Liver (tissue), 9 donors: ENCODE results near the gene ADCY3. TPM values are rescaled to one million over a fixed set of nuclear protein-coding genes. Genes with fewer than 3 reads are reported as not detected.

Experiments used
- DNase-seq: peaks from one replicate; pipeline ENCODE4 v3.0.0-alpha.2; 2017; ENCODE audit warnings: low spot score
- H3K27ac ChIP-seq, 2 donors: one replicate each; pipeline ENCODE4 v1.7.0; 2013; ENCODE audit warnings: inconsistent platforms in 2 of 2, low read length in 2 of 2, control low read depth in 1 of 2, low read depth in 1 of 2, mild to moderate bottlenecking in 1 of 2
- H3K27me3 ChIP-seq, 4 donors: one replicate each; pipeline versions ENCODE4 v1.6.1 to v1.7.0; 2013; ENCODE audit warnings: low read length in 3 of 4, inconsistent platforms in 1 of 4, mild to moderate bottlenecking in 1 of 4, moderate library complexity in 1 of 4; ENCODE audit not compliant: control insufficient read depth in 4 of 4, insufficient read depth in 4 of 4
- H3K36me3 ChIP-seq, 4 donors: one replicate each; pipeline versions ENCODE4 v1.6.1 to v1.7.0; 2013; ENCODE audit warnings: low read length in 3 of 4, mild to moderate bottlenecking in 3 of 4, low read depth in 1 of 4, moderate library complexity in 1 of 4; ENCODE audit not compliant: control insufficient read depth in 4 of 4, insufficient read depth in 3 of 4
- H3K4me1 ChIP-seq, 4 donors: one replicate each; pipeline versions ENCODE4 v1.6.1 to v1.7.0; 2013; ENCODE audit warnings: low read length in 3 of 4, mild to moderate bottlenecking in 3 of 4, moderate library complexity in 1 of 4; ENCODE audit not compliant: control insufficient read depth in 4 of 4, insufficient read depth in 4 of 4
- H3K4me3 ChIP-seq, 3 donors: one replicate each; pipeline versions ENCODE4 v1.6.1 to v1.7.0; 2013; ENCODE audit warnings: low read length in 3 of 3, control low read depth in 1 of 3, low read depth in 1 of 3, mild to moderate bottlenecking in 1 of 3
- H3K9ac ChIP-seq, 2 donors: one replicate each; pipeline ENCODE4 v1.7.0; 2013; ENCODE audit warnings: low read length in 2 of 2, mild to moderate bottlenecking in 2 of 2, moderate library complexity in 2 of 2, control low read depth in 1 of 2, low read depth in 1 of 2
- H3K9me3 ChIP-seq, 4 donors: one replicate each; pipeline versions ENCODE4 v1.6.1 to v1.7.0; 2013; ENCODE audit warnings: low read length in 3 of 4; ENCODE audit not compliant: control insufficient read depth in 4 of 4
- ATF3 ChIP-seq: IDR thresholded peaks from 2 replicates; pipeline ENCODE4 v1.6.1; 2016; ENCODE audit warnings: antibody characterized with exemption
- EGR1 ChIP-seq, 2 donors: IDR thresholded peaks; 2 replicates each; pipeline ENCODE4 v1.6.1; 2016 to 2018; ENCODE audit warnings: antibody characterized with exemption in 2 of 2, low read depth in 2 of 2
- FOXA1 ChIP-seq: IDR thresholded peaks from 2 replicates; pipeline ENCODE4 v1.6.1; 2016; ENCODE audit warnings: antibody characterized with exemption
- FOXA2 ChIP-seq: IDR thresholded peaks from 2 replicates; pipeline ENCODE4 v1.6.1; 2016; ENCODE audit warnings: antibody characterized with exemption
- GABPA ChIP-seq, 2 donors: IDR thresholded peaks in 1 of 2; conservative IDR thresholded peaks in 1 of 2; 2 replicates each; pipeline ENCODE4 v1.6.1; 2016; ENCODE audit warnings: antibody characterized with exemption in 2 of 2, mild to moderate bottlenecking in 1 of 2, moderate library complexity in 1 of 2
- HNF4A ChIP-seq, 2 donors: conservative IDR thresholded peaks; 2 replicates each; pipeline ENCODE4 v1.6.1; 2016; ENCODE audit warnings: antibody characterized with exemption in 2 of 2, mild to moderate bottlenecking in 2 of 2
- HNF4G ChIP-seq: IDR thresholded peaks from 2 replicates; pipeline ENCODE4 v1.6.1; 2016; ENCODE audit warnings: antibody characterized with exemption
- JUND ChIP-seq, 2 donors: IDR thresholded peaks; 2 replicates each; pipeline ENCODE4 v1.6.1; 2016; ENCODE audit warnings: antibody characterized with exemption in 2 of 2
- MAX ChIP-seq: IDR thresholded peaks from 2 replicates; pipeline ENCODE4 v1.6.1; 2016; ENCODE audit warnings: antibody characterized with exemption
- NR2F2 ChIP-seq: IDR thresholded peaks from 2 replicates; pipeline ENCODE4 v1.6.1; 2016; ENCODE audit warnings: antibody characterized with exemption
- RAD21 ChIP-seq, 2 donors: IDR thresholded peaks; 2 replicates each; pipeline ENCODE4 v1.6.1; 2016; ENCODE audit warnings: antibody characterized with exemption in 2 of 2, mild to moderate bottlenecking in 2 of 2
- REST ChIP-seq: IDR thresholded peaks from 2 replicates; pipeline ENCODE4 v1.6.1; 2016; ENCODE audit warnings: antibody characterized with exemption, mild to moderate bottlenecking
- RXRA ChIP-seq, 2 donors: IDR thresholded peaks; 2 replicates each; pipeline ENCODE4 v1.6.1; 2017 to 2018; ENCODE audit warnings: antibody characterized with exemption in 2 of 2, mild to moderate bottlenecking in 1 of 2
- SP1 ChIP-seq: IDR thresholded peaks from 2 replicates; pipeline ENCODE4 v1.6.1; 2018; ENCODE audit warnings: antibody characterized with exemption, mild to moderate bottlenecking
- TAF1 ChIP-seq: conservative IDR thresholded peaks from 2 replicates; pipeline ENCODE4 v1.6.1; 2016; ENCODE audit warnings: antibody characterized with exemption, mild to moderate bottlenecking
- YY1 ChIP-seq: IDR thresholded peaks from 2 replicates; pipeline ENCODE4 v1.6.1; 2016; ENCODE audit warnings: antibody characterized with exemption, mild to moderate bottlenecking
- ZBTB33 ChIP-seq: IDR thresholded peaks from 2 replicates; pipeline ENCODE4 v1.6.1; 2016; ENCODE audit warnings: antibody characterized with exemption
- WGBS: extraction: QIAGEN DNeasy Blood & Tissue Kit; methylation state at CpG from one replicate; pipeline ENCODE4 v1.1.7; 2013; 5-methylcytosine and 5-hydroxymethylcytosine counted together
- polyA plus RNA-seq, 2 donors: library from polyadenylated mRNA; stranded (reverse) in 1 of 2; unstranded in 1 of 2; fragments of 200-250 nt in 1 of 2; fragments of >200 nt in 1 of 2; fragmentation: Nextera tagmentation in 1 of 2; extraction: Ambion mirVana in 1 of 2; gene quantifications; one replicate each; pipeline versions ENCODE4 v1.2.1 to v1.2.3, GENCODE V29; 2013 to 2015
- total RNA-seq, 2 donors: library from RNA; depleted of rRNA; stranded (reverse); fragments of >200 nt; gene quantifications; one replicate each; pipeline ENCODE4 v1.2.3, GENCODE V29; 2014
- donor health status: healthy.
- donor health status: healthy.
- donor health status: healthy.
- donor health status: healthy.
- donor health status: healthy.

Gene ADCY3
- total and polyA plus RNA-seq, 4 donors: 0.99 to 8.4 (median 6.4) TPM

- no peak overlapping the region for H3K4me3 ChIP-seq
- no peaks in the 10 kb centered on the region for H3K9me3 ChIP-seq
- TF ChIP-seq FOXA1: no peak
- no peak for TF ChIP-seq GABPA (IDR thresholded peaks at IDR 0.05 in 1 of 2, conservative IDR thresholded peaks at IDR 0.05 in 1 of 2)
- no peak for TF ChIP-seq REST
- no peak for TF ChIP-seq HNF4A (conservative IDR thresholded peaks at IDR 0.05)
- TF ChIP-seq RAD21 (IDR thresholded peaks at IDR 0.05): no peak
- no peak for TF ChIP-seq MAX
- TF ChIP-seq RXRA (IDR thresholded peaks at IDR 0.05): no peak
- no peak for TF ChIP-seq NR2F2
- no peak for TF ChIP-seq HNF4G
- no peak for TF ChIP-seq FOXA2
- TF ChIP-seq SP1: no peak
- no peak for TF ChIP-seq ZBTB33
- TF ChIP-seq YY1: no peak
- no peaks in the 10 kb centered on the region for H3K4me1 ChIP-seq
- H3K36me3 ChIP-seq: peaks cover 0 to 10% (median 2%) of the 10 kb centered on the region in 4 donors
- H3K27ac ChIP-seq: no peak overlapping the region
- no peaks in the 10 kb centered on the region for H3K27me3 ChIP-seq
- H3K9ac ChIP-seq: no peak overlapping the region
- DNase-seq: no peak
- 96% methylated on average over 17 of the region's 17 CpGs for whole genome bisulfite sequencing
Observed at GRCh38 chr2:24820598-24821432, 99.2 kb downstream of the ADCY3 start.

GRCh38 chr2:24820175-24820513 is 99.9 kb downstream of the ADCY3 start:
- no peak overlapping the region for H3K9ac ChIP-seq
- 97% methylated on average over 7 of the region's 7 CpGs for WGBS
- no peaks in the 10 kb centered on the region for H3K27me3 ChIP-seq
- no peak overlapping the region for H3K4me3 ChIP-seq
- no peak overlapping the region for H3K27ac ChIP-seq
- peaks cover 0 to 14% (median 2%) of the 10 kb centered on the region in 4 donors for H3K36me3 ChIP-seq
- no peak for DNase-seq
- H3K4me1 ChIP-seq: no peaks in the 10 kb centered on the region
- H3K9me3 ChIP-seq: no peaks in the 10 kb centered on the region
- TF ChIP-seq FOXA2 (no peak), EGR1 (IDR thresholded peaks at IDR 0.05; ENCODE audit: low read depth in 2 of 2) (no peak), ZBTB33 (no peak), MAX (no peak), SP1 (no peak), YY1 (no peak), ATF3 (no peak), TAF1 (no peak), FOXA1 (no peak), GABPA (IDR thresholded peaks at IDR 0.05 in 1 of 2, conservative IDR thresholded peaks at IDR 0.05 in 1 of 2) (no peak), HNF4A (conservative IDR thresholded peaks at IDR 0.05) (no peak), NR2F2 (no peak), RXRA (IDR thresholded peaks at IDR 0.05) (no peak), RAD21 (IDR thresholded peaks at IDR 0.05) (no peak), JUND (IDR thresholded peaks at IDR 0.05) (no peak), REST (no peak)
